ENCODE results near the gene RUNX1.

DNA sequence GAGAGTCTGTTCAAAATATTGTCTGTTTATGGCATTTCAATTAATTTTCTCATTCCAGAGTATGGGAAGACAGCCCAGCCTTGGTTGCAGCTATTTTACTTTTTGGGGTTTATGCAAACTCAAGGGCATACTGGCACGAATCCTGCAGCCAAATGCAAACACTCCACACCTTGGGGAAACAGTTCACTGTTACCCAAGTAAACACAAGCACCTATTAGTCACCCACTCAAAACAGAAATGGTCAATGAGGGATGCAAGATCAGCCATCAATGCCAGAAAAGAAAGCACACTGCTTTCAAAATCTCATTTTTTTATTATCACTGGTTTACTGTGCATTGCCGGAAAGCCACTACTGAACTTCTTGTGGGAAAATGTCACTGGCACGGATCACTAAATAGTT lies 170.6 kb downstream of the RUNX1 start:
- TF ChIP-seq, protein P1, sequence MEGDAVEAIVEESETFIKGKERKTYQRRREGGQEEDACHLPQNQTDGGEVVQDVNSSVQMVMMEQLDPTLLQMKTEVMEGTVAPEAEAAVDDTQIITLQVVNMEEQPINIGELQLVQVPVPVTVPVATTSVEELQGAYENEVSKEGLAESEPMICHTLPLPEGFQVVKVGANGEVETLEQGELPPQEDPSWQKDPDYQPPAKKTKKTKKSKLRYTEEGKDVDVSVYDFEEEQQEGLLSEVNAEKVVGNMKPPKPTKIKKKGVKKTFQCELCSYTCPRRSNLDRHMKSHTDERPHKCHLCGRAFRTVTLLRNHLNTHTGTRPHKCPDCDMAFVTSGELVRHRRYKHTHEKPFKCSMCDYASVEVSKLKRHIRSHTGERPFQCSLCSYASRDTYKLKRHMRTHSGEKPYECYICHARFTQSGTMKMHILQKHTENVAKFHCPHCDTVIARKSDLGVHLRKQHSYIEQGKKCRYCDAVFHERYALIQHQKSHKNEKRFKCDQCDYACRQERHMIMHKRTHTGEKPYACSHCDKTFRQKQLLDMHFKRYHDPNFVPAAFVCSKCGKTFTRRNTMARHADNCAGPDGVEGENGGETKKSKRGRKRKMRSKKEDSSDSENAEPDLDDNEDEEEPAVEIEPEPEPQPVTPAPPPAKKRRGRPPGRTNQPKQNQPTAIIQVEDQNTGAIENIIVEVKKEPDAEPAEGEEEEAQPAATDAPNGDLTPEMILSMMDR (IDR thresholded peaks at IDR 0.05): no peak
- TF ChIP-seq POLR2A (IDR thresholded peaks at IDR 0.05): no peak

Measured in right lobe of liver (tissue), 4 donors.